HepG2 (cell line): ENCODE measurements around the gene MASP2. TPM values are rescaled to one million over a fixed set of nuclear protein-coding genes. Genes with fewer than 3 reads are reported as not detected.

Experiments
- ASH2L ChIP-seq: fragments of 300-600, 200-600 bp; sonication (generic); IDR thresholded peaks from 2 replicates; pipeline ENCODE4 v1.7.0; 2017; ENCODE audit warnings: low read depth, mild to moderate bottlenecking, moderate library complexity, mixed read lengths, low read length; ENCODE audit not compliant: insufficient read length
- BATF2 ChIP-seq: sonication (generic); formaldehyde crosslinking; IDR thresholded peaks from 2 replicates; pipeline ENCODE4 v1.8.0; 2022; ENCODE audit warnings: mild to moderate bottlenecking, missing genetic modification reagents, moderate library complexity
- CREB3 ChIP-seq: sonication (generic); formaldehyde crosslinking; IDR thresholded peaks from 2 replicates; pipeline ENCODE4 v1.5.0; 2020; ENCODE audit warnings: missing genetic modification reagents
- DMAP1 ChIP-seq: IDR thresholded peaks from 2 replicates; pipeline ENCODE4 v1.6.1; 2016
- MYNN ChIP-seq: sonication (generic); formaldehyde crosslinking; IDR thresholded peaks from 2 replicates; pipeline ENCODE4 v1.4.0; 2020; ENCODE audit warnings: mild to moderate bottlenecking, low read depth, missing genetic modification reagents
- NFYB ChIP-seq: sonication (generic); formaldehyde crosslinking; IDR thresholded peaks from 2 replicates; pipeline ENCODE4 v1.4.0; 2020; ENCODE audit warnings: missing genetic modification reagents
- POLR2A ChIP-seq, 2 experiments: IDR thresholded peaks; 2 replicates each; pipeline ENCODE4 v1.6.1; 2011; ENCODE audit warnings: low read depth in 2 of 2, low read length in 2 of 2, mild to moderate bottlenecking in 1 of 2, moderate library complexity in 1 of 2; ENCODE audit not compliant: insufficient read depth in 1 of 2
- RAD21 ChIP-seq: fragments of 450-650 bp; formaldehyde crosslinking; IDR thresholded peaks from 2 replicates; pipeline ENCODE4 v1.5.0; 2020; ENCODE audit warnings: mild to moderate bottlenecking
- SIN3A ChIP-seq: IDR thresholded peaks from 2 replicates; pipeline ENCODE4 v1.6.1; 2011; ENCODE audit warnings: low read depth, mild to moderate bottlenecking, control low read depth, low read length, borderline replicate concordance
- TFDP1 ChIP-seq: IDR thresholded peaks from 2 replicates; pipeline ENCODE4 v1.6.1; 2016; ENCODE audit warnings: missing compliant biosample characterization, missing genetic modification reagents, borderline replicate concordance
- ZNF251 ChIP-seq: sonication (generic); formaldehyde crosslinking; IDR thresholded peaks from 2 replicates; pipeline ENCODE4 v1.9.0; 2021; ENCODE audit warnings: mild to moderate bottlenecking, missing genetic modification reagents
- ZNF331 ChIP-seq: sonication (generic); formaldehyde crosslinking; IDR thresholded peaks from 2 replicates; pipeline ENCODE4 v1.4.0; 2020; ENCODE audit warnings: missing genetic modification reagents
- ZNF512B ChIP-seq: sonication (generic); formaldehyde crosslinking; IDR thresholded peaks from 2 replicates; pipeline ENCODE4 v1.5.1; 2020; ENCODE audit warnings: missing genetic modification reagents, mild to moderate bottlenecking, borderline replicate concordance
- ZNF766 ChIP-seq: sonication (generic); formaldehyde crosslinking; IDR thresholded peaks from 2 replicates; pipeline ENCODE4 v1.5.0; 2020; ENCODE audit warnings: missing genetic modification reagents, borderline replicate concordance
- ZNF879 ChIP-seq: sonication (generic); formaldehyde crosslinking; IDR thresholded peaks from 2 replicates; pipeline ENCODE4 v1.8.1; 2023; ENCODE audit warnings: missing genetic modification reagents
- polyA plus RNA-seq, 8 experiments: library from polyadenylated mRNA; depleted of rRNA in 3 of 8; stranded (reverse) in 7 of 8; unstranded in 1 of 8; fragments of >200 nt; fragmentation: Illumina TruSeq in 4 of 8; extraction: Trizol in 4 of 8; gene quantifications; 2 replicates each; pipeline versions ENCODE4 v1.2.1 to v1.2.3, GENCODE V29; 2011 to 2016; ENCODE audit warnings: low read depth in 4 of 8, missing spikeins in 1 of 8, mixed read lengths in 1 of 8; ENCODE audit not compliant: insufficient read depth in 1 of 8
- total RNA-seq, 5 experiments: library from RNA; depleted of rRNA; stranded (reverse); fragments of >200 nt; fragmentation: Illumina TruSeq; extraction: Trizol; gene quantifications; 2 replicates each; pipeline ENCODE4 v1.2.3, GENCODE V29; 2016; ENCODE audit warnings: low read depth in 1 of 5
- TF ChIP-seq, protein P1 (sequence below): sonication (generic); formaldehyde crosslinking; IDR thresholded peaks from 2 replicates; pipeline ENCODE4 v1.4.0; 2020; ENCODE audit warnings: missing genetic modification reagents
- TF ChIP-seq, protein P2 (sequence below): IDR thresholded peaks from 2 replicates; pipeline ENCODE4 v1.6.1; 2012; ENCODE audit warnings: inconsistent platforms
- TF ChIP-seq, protein P3 (sequence below): conservative IDR thresholded peaks from 2 replicates; pipeline ENCODE4 v1.6.1; 2018; ENCODE audit warnings: missing genetic modification reagents

The MASP2 gene
- total and polyA plus RNA-seq, 2 of the 13 experiments (the other 11 are each of a cell fraction or from before 2014, with no cell fraction given) = 7.1 to 11.8 TPM

DNA sequence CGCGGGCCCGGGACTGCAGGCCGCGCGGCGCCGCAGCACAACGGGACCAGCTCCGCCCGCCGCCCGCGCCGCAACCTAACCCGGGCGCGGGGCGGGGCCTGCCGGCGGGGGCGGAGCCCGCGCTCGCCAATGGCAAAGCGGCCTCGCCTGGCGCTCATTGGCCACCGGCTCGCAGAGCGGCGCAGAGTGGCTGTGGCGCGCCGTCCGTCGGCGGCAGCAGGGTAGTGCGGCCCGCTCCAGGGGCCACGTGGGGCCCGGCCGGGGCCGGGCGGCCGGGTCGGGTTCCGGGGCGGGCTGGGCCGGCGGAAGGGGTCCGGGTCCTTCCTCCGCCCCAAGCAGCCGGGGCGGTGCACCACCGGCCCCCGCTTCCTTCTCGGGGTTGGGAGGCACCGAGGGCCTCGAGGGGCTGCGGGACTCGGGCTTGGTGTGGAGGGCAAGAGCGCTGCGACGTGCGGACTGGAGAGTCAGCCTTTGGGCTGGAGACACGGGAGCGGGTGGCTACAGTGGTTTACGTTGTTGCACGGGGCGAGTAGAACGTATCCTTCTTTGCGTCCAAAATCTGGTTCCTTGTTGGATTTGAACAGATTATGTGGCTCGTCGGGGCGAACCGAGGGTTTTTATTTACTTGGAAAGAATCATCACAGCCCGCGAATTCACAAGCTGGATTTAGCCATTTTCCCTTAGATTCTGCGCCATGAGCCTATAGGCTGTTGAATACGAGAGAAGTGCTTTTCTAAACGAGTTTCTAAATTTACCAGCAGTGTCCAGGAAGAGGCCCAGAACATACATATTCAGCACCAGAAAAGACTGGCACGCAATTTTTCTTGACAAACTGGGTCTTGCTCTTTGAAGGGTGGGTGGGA, 13.2 kb upstream of the MASP2 start, which contains the start of gene SRM (continued):
- 0 out of 2 replicates have a peak, but pooled peaks have one; percentile 7 for TF ChIP-seq ZNF512B
- no peak for TF ChIP-seq ZNF879 (CRISPR knock-in tag)
- peak; percentile 78 for TF ChIP-seq NFYB (CRISPR knock-in tag)
- TF ChIP-seq MYNN = no peak
- TF ChIP-seq ZNF331 = 0 out of 2 replicates have a peak, but pooled peaks have one; percentile 29
- TF ChIP-seq SIN3A = peak; percentile 64; the same call in 1 of the 2 replicates
- peak; percentile 60; the same call in 1 of the 2 replicates for TF ChIP-seq BATF2
- peak; percentile 80 for TF ChIP-seq DMAP1 (CRISPR knock-in tag)
- TF ChIP-seq, protein P1, sequence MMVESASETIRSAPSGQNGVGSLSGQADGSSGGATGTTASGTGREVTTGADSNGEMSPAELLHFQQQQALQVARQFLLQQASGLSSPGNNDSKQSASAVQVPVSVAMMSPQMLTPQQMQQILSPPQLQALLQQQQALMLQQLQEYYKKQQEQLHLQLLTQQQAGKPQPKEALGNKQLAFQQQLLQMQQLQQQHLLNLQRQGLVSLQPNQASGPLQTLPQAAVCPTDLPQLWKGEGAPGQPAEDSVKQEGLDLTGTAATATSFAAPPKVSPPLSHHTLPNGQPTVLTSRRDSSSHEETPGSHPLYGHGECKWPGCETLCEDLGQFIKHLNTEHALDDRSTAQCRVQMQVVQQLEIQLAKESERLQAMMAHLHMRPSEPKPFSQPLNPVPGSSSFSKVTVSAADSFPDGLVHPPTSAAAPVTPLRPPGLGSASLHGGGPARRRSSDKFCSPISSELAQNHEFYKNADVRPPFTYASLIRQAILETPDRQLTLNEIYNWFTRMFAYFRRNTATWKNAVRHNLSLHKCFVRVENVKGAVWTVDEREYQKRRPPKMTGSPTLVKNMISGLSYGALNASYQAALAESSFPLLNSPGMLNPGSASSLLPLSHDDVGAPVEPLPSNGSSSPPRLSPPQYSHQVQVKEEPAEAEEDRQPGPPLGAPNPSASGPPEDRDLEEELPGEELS = peak; percentile 25; the same call in 1 of the 2 replicates
- no peak for TF ChIP-seq ZNF251 (CRISPR knock-in tag)
- TF ChIP-seq, protein P2, sequence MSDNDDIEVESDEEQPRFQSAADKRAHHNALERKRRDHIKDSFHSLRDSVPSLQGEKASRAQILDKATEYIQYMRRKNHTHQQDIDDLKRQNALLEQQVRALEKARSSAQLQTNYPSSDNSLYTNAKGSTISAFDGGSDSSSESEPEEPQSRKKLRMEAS = peak; percentile 97
- TF ChIP-seq POLR2A (IDR thresholded peaks at IDR 0.05; ENCODE audit: insufficient read depth in 1 of 2, low read depth in 2 of 2, low read length in 2 of 2) = peak; percentile 67 to 77; a peak in 2 of 4 replicates
- peak; percentile 32 for TF ChIP-seq RAD21
- TF ChIP-seq ZNF766 = peak; percentile 75; the same call in 1 of the 2 replicates
- peak; percentile 75 for TF ChIP-seq ASH2L
- TF ChIP-seq TFDP1 (CRISPR knock-in tag) = peak; percentile 46; the same call in 1 of the 2 replicates
- 0 out of 2 replicates have a peak, but pooled peaks have one; percentile 35 for TF ChIP-seq CREB3 (CRISPR knock-in tag)
- TF ChIP-seq, protein P3, sequence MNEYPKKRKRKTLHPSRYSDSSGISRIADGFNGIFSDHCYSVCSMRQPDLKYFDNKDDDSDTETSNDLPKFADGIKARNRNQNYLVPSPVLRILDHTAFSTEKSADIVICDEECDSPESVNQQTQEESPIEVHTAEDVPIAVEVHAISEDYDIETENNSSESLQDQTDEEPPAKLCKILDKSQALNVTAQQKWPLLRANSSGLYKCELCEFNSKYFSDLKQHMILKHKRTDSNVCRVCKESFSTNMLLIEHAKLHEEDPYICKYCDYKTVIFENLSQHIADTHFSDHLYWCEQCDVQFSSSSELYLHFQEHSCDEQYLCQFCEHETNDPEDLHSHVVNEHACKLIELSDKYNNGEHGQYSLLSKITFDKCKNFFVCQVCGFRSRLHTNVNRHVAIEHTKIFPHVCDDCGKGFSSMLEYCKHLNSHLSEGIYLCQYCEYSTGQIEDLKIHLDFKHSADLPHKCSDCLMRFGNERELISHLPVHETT (CRISPR knock-in tag) = peak; percentile 78; the same call in 1 of the 2 replicates
